LNCAP (cell line): ENCODE measurements around the gene OVCH2.

Experiments used
- CTCF ChIP-seq: fragments of 450-650 bp; IDR thresholded peaks from 2 replicates; pipeline ENCODE4 v1.5.1; 2017; ENCODE audit warnings: mild to moderate bottlenecking

OVCH2 gene

GRCh38 chr11:7655253-7656217 lies 50.7 kb downstream of the OVCH2 start:
- no peak for TF ChIP-seq CTCF

GRCh38 chr11:7654195-7654705 lies 52.0 kb downstream of the OVCH2 start:
- TF ChIP-seq CTCF: no peak

DNA sequence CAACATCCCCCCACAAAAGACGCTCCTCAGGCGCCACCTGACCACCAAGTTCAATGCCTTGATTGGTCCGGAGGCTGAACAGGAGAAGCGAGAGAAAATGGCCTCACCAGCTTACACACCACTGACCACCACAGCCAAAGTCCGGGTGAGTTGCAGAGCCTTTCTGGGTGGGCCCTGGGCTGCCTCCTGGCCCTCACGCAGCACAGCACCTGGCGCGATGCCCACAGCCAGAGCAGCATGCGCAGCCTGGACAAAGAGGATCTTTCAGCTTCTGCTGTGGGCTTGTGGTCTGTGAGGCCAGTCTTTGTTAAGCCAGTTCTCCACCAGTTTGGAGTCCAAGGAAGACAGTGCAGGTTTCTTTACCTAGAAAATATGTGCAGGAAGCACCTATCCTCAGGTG lies 54.6 kb downstream of the OVCH2 start:
- no peak for TF ChIP-seq CTCF

DNA sequence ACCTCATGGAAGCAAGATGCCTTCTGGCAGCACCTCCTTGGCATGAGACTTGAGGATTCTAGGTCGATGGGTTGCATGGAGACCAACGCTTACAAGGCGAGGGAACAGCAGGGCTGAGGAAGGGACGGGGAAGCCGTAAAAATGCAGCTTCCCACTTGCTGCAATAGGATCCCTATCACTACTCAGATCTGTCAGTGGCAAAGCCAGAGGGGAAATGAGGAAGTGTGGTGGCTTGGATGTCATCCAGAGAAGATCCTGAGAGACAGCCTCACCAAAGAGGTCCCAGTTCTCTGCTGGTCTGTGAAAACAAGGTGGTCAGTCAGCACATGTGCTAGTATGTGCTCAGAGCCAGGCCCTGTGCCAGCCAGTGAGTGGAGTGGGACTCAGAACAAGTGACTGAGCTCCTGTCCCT lies 55.1 kb downstream of the OVCH2 start:
- no peak for TF ChIP-seq CTCF

GRCh38 chr11:7648264-7648663 lies 58.0 kb downstream of the OVCH2 start:
- TF ChIP-seq CTCF: no peak

DNA sequence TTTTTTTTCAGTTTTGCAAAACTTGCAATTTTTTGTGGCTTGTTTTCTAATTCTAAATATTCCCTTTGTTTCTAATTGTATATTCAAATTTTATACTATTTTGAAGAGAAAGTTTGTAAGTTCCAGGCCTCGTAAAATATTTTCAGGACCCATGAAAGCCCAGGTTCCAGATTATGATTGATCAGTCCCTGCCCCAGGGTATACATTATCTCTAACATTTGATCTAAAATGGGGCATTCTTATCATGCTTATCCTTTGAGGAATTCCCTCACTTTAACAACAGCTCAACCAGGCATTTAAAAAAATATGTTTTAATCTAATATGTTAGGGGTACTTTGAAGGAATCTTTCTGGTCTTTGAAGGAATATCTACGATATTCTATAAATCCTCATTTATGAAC lies 59.4 kb downstream of the OVCH2 start:
- no peak for TF ChIP-seq CTCF

DNA sequence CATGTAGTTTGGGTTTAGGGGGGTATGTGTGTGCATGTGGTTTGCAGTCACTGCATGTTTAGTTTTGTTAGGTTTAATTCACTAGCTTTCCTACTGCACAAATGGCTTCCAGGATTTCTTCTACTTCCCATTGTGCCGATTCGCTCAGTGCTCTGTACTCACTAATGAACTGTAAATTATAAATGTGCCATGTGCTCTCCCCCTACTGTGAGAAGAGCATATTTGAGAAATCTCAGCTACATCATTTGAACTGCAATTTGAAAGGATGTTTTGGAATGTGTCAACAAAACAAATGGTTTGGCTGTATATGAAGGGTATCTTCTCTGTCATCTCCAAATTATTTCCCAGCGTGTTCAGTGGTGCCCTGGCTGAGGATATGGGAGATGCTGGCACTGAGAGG lies 61.1 kb downstream of the OVCH2 start:
- TF ChIP-seq CTCF: no peak
